MG63 (cell line): Measurements from ENCODE around the gene ARHGAP44. TPM values are rescaled to one million over a fixed set of nuclear protein-coding genes. Genes with fewer than 3 reads are reported as not detected.
"Not testable (repeated sequence)": the region's sequence is repeated elsewhere in the genome, so short reads cannot be mapped to it uniquely, and the experiment has no call there.

Experiments
- DNase-seq: peaks from one replicate; pipeline ENCODE4 v3.0.0-alpha.2; 2020
- H3K27me3 ChIP-seq: fragments of 250-450 bp; sonication (Bioruptor Pico); 2 replicates; pipeline ENCODE4 v1.5.1; 2020; ENCODE audit warnings: mild to moderate bottlenecking, moderate library complexity
- H3K36me3 ChIP-seq: fragments of 250-450 bp; sonication (Bioruptor Pico); 2 replicates; pipeline ENCODE4 v1.5.1; 2020; ENCODE audit warnings: mild to moderate bottlenecking, moderate library complexity
- H3K4me3 ChIP-seq: fragments of 250-450 bp; sonication (Bioruptor Pico); 2 replicates; pipeline ENCODE4 v1.5.1; 2020; ENCODE audit warnings: mild to moderate bottlenecking, moderate library complexity
- H3K9me3 ChIP-seq: fragments of 250-450 bp; sonication (Bioruptor Pico); 2 replicates; pipeline ENCODE4 v1.5.1; 2020; ENCODE audit warnings: mild to moderate bottlenecking, moderate library complexity
- total RNA-seq: library from RNA; depleted of rRNA; stranded (reverse); fragments of >200 nt; shearing (Covaris generic); gene quantifications from 2 replicates; pipeline ENCODE4 v1.2.3, GENCODE V29; 2014; ENCODE audit warnings: low replicate concordance

Gene ARHGAP44
- total RNA-seq, 1 experiment from 2014 or later = 1.2 TPM

GRCh38 chr17:12859520-12859919, 70.2 kb downstream of the ARHGAP44 start:
- no peaks in the 10 kb centered on the region for H3K36me3 ChIP-seq
- no peaks in the 10 kb centered on the region for H3K27me3 ChIP-seq
- H3K9me3 ChIP-seq = no peaks in the 10 kb centered on the region
- no peak overlapping the region for H3K4me3 ChIP-seq
- peak; percentile 39 for DNase-seq

GRCh38 chr17:12865769-12866168, 76.5 kb downstream of the ARHGAP44 start:
- H3K36me3 ChIP-seq = no peaks in the 10 kb centered on the region
- no peak for DNase-seq
- no peaks in the 10 kb centered on the region for H3K27me3 ChIP-seq
- no peak overlapping the region for H3K4me3 ChIP-seq
- no peaks in the 10 kb centered on the region for H3K9me3 ChIP-seq

GRCh38 chr17:12866244-12866643, 76.9 kb downstream of the ARHGAP44 start:
- no peaks in the 10 kb centered on the region for H3K36me3 ChIP-seq
- no peaks in the 10 kb centered on the region for H3K9me3 ChIP-seq
- H3K27me3 ChIP-seq = no peaks in the 10 kb centered on the region
- no peak for DNase-seq
- H3K4me3 ChIP-seq = no peak overlapping the region

GRCh38 chr17:12867726-12868125, 78.4 kb downstream of the ARHGAP44 start:
- H3K36me3 ChIP-seq = no peaks in the 10 kb centered on the region
- no peak overlapping the region for H3K4me3 ChIP-seq
- DNase-seq = no peak
- H3K9me3 ChIP-seq = no peaks in the 10 kb centered on the region
- no peaks in the 10 kb centered on the region for H3K27me3 ChIP-seq

GRCh38 chr17:12873415-12874125, 84.3 kb downstream of the ARHGAP44 start:
- H3K9me3 ChIP-seq, H3K27me3 ChIP-seq: not testable (repeated sequence)

GRCh38 chr17:12877953-12878669, 88.8 kb downstream of the ARHGAP44 start:
- no peaks in the 10 kb centered on the region for H3K9me3 ChIP-seq
- H3K27me3 ChIP-seq = no peaks in the 10 kb centered on the region
- H3K36me3 ChIP-seq = no peaks in the 10 kb centered on the region
- DNase-seq = no peak
- no peak overlapping the region for H3K4me3 ChIP-seq

More at GRCh38 chr17:12873415-12874125, 84.3 kb downstream of the ARHGAP44 start:
- H3K4me3 ChIP-seq, DNase-seq, H3K36me3 ChIP-seq: not testable (repeated sequence)

- not testable (repeated sequence) for DNase-seq, H3K4me3 ChIP-seq, H3K36me3 ChIP-seq, H3K27me3 ChIP-seq, H3K9me3 ChIP-seq
Measured at GRCh38 chr17:12879096-12879495, 89.8 kb downstream of the ARHGAP44 start.

GRCh38 chr17:12883472-12883871, 94.2 kb downstream of the ARHGAP44 start:
- no peaks in the 10 kb centered on the region for H3K36me3 ChIP-seq
- no peaks in the 10 kb centered on the region for H3K27me3 ChIP-seq
- no peaks in the 10 kb centered on the region for H3K9me3 ChIP-seq
- DNase-seq = no peak
- no peak overlapping the region for H3K4me3 ChIP-seq

GRCh38 chr17:12887088-12887487, 97.8 kb downstream of the ARHGAP44 start:
- no peaks in the 10 kb centered on the region for H3K36me3 ChIP-seq
- no peaks in the 10 kb centered on the region for H3K9me3 ChIP-seq
- no peak overlapping the region for H3K4me3 ChIP-seq
- H3K27me3 ChIP-seq = no peaks in the 10 kb centered on the region
- DNase-seq = no peak

- no peak for DNase-seq
- no peaks in the 10 kb centered on the region for H3K36me3 ChIP-seq
Measured at GRCh38 chr17:12896180-12896785, 107.0 kb downstream of the ARHGAP44 start.

GRCh38 chr17:12898110-12898509, 108.8 kb downstream of the ARHGAP44 start:
- no peaks in the 10 kb centered on the region for H3K36me3 ChIP-seq
- H3K4me3 ChIP-seq = no peak overlapping the region
- no peaks in the 10 kb centered on the region for H3K9me3 ChIP-seq
- H3K27me3 ChIP-seq = no peaks in the 10 kb centered on the region
- no peak for DNase-seq

More at GRCh38 chr17:12896180-12896785, 107.0 kb downstream of the ARHGAP44 start:
- no peak overlapping the region for H3K4me3 ChIP-seq
- H3K9me3 ChIP-seq = no peaks in the 10 kb centered on the region
- no peaks in the 10 kb centered on the region for H3K27me3 ChIP-seq

GRCh38 chr17:12899604-12900003, 110.3 kb downstream of the ARHGAP44 start:
- no peak for DNase-seq

GRCh38 chr17:12900474-12900873, 111.2 kb downstream of the ARHGAP44 start:
- no peak overlapping the region for H3K4me3 ChIP-seq
- H3K36me3 ChIP-seq = no peaks in the 10 kb centered on the region
- H3K9me3 ChIP-seq = no peaks in the 10 kb centered on the region
- DNase-seq = no peak
- no peaks in the 10 kb centered on the region for H3K27me3 ChIP-seq

More at GRCh38 chr17:12899604-12900003, 110.3 kb downstream of the ARHGAP44 start:
- no peak overlapping the region for H3K4me3 ChIP-seq
- no peaks in the 10 kb centered on the region for H3K36me3 ChIP-seq
- no peaks in the 10 kb centered on the region for H3K9me3 ChIP-seq
- H3K27me3 ChIP-seq = no peaks in the 10 kb centered on the region

- Histone ChIP-seq H3K36me3 (no peaks in the 10 kb centered on the region), H3K4me3 (no peak overlapping the region), H3K27me3 (no peaks in the 10 kb centered on the region), H3K9me3 (no peaks in the 10 kb centered on the region)
- no peak for DNase-seq
Measured at GRCh38 chr17:12902046-12902445, 112.7 kb downstream of the ARHGAP44 start.

GRCh38 chr17:12907477-12907876, 118.2 kb downstream of the ARHGAP44 start:
- H3K9me3 ChIP-seq = no peaks in the 10 kb centered on the region
- H3K4me3 ChIP-seq = no peak overlapping the region
- no peaks in the 10 kb centered on the region for H3K36me3 ChIP-seq
- no peak for DNase-seq
- no peaks in the 10 kb centered on the region for H3K27me3 ChIP-seq

- H3K9me3 ChIP-seq = no peaks in the 10 kb centered on the region
- no peaks in the 10 kb centered on the region for H3K27me3 ChIP-seq
- DNase-seq = no peak
Measured at GRCh38 chr17:12909046-12909445, 119.7 kb downstream of the ARHGAP44 start.

GRCh38 chr17:12909511-12909910, 120.2 kb downstream of the ARHGAP44 start:
- H3K9me3 ChIP-seq = no peaks in the 10 kb centered on the region
- H3K36me3 ChIP-seq = no peaks in the 10 kb centered on the region
- no peak for DNase-seq
- H3K27me3 ChIP-seq = no peaks in the 10 kb centered on the region
- H3K4me3 ChIP-seq = no peak overlapping the region

More at GRCh38 chr17:12909046-12909445, 119.7 kb downstream of the ARHGAP44 start:
- Histone ChIP-seq H3K36me3 (no peaks in the 10 kb centered on the region), H3K4me3 (no peak overlapping the region)
